Liver (tissue), 3 donors: ENCODE results near the gene CD81.

Source experiments
- ATF3 ChIP-seq: IDR thresholded peaks from 2 replicates; pipeline ENCODE4 v1.6.1; 2016; ENCODE audit warnings: antibody characterized with exemption
- CTCF ChIP-seq: fragments of 150-350 bp; IDR thresholded peaks from 2 replicates; pipeline ENCODE4 v1.5.1; 2017; ENCODE audit warnings: improper control_type of control experiment, low read depth, low read length; ENCODE audit not compliant: missing input control
- EGR1 ChIP-seq, 2 donors: IDR thresholded peaks; 2 replicates each; pipeline ENCODE4 v1.6.1; 2016 to 2018; ENCODE audit warnings: antibody characterized with exemption in 2 of 2, low read depth in 2 of 2
- FOXA1 ChIP-seq: IDR thresholded peaks from 2 replicates; pipeline ENCODE4 v1.6.1; 2016; ENCODE audit warnings: antibody characterized with exemption
- GABPA ChIP-seq, 2 donors: IDR thresholded peaks in 1 of 2; conservative IDR thresholded peaks in 1 of 2; 2 replicates each; pipeline ENCODE4 v1.6.1; 2016; ENCODE audit warnings: antibody characterized with exemption in 2 of 2, mild to moderate bottlenecking in 1 of 2, moderate library complexity in 1 of 2
- HNF4A ChIP-seq, 2 donors: conservative IDR thresholded peaks; 2 replicates each; pipeline ENCODE4 v1.6.1; 2016; ENCODE audit warnings: antibody characterized with exemption in 2 of 2, mild to moderate bottlenecking in 2 of 2
- JUND ChIP-seq, 2 donors: IDR thresholded peaks; 2 replicates each; pipeline ENCODE4 v1.6.1; 2016; ENCODE audit warnings: antibody characterized with exemption in 2 of 2
- MAX ChIP-seq: IDR thresholded peaks from 2 replicates; pipeline ENCODE4 v1.6.1; 2016; ENCODE audit warnings: antibody characterized with exemption
- RAD21 ChIP-seq, 2 donors: IDR thresholded peaks; 2 replicates each; pipeline ENCODE4 v1.6.1; 2016; ENCODE audit warnings: antibody characterized with exemption in 2 of 2, mild to moderate bottlenecking in 2 of 2
- REST ChIP-seq: IDR thresholded peaks from 2 replicates; pipeline ENCODE4 v1.6.1; 2016; ENCODE audit warnings: antibody characterized with exemption, mild to moderate bottlenecking
- RXRA ChIP-seq, 2 donors: IDR thresholded peaks; 2 replicates each; pipeline ENCODE4 v1.6.1; 2017 to 2018; ENCODE audit warnings: antibody characterized with exemption in 2 of 2, mild to moderate bottlenecking in 1 of 2
- SP1 ChIP-seq: IDR thresholded peaks from 2 replicates; pipeline ENCODE4 v1.6.1; 2018; ENCODE audit warnings: antibody characterized with exemption, mild to moderate bottlenecking
- TAF1 ChIP-seq: conservative IDR thresholded peaks from 2 replicates; pipeline ENCODE4 v1.6.1; 2016; ENCODE audit warnings: antibody characterized with exemption, mild to moderate bottlenecking
- YY1 ChIP-seq: IDR thresholded peaks from 2 replicates; pipeline ENCODE4 v1.6.1; 2016; ENCODE audit warnings: antibody characterized with exemption, mild to moderate bottlenecking
- donor health status: healthy.
- donor health status: healthy.

GRCh38 chr11:2399488-2400068 is 22.5 kb downstream of the CD81 start:
- TF ChIP-seq JUND (IDR thresholded peaks at IDR 0.05) = no peak
- TF ChIP-seq RAD21 (IDR thresholded peaks at IDR 0.05) = no peak
- TF ChIP-seq CTCF = no peak
- TF ChIP-seq ATF3 = no peak
- TF ChIP-seq EGR1 (IDR thresholded peaks at IDR 0.05; ENCODE audit: low read depth in 2 of 2) = no peak
- no peak for TF ChIP-seq SP1
- TF ChIP-seq FOXA1 = no peak
- no peak for TF ChIP-seq MAX
- no peak for TF ChIP-seq REST
- TF ChIP-seq YY1 = no peak
- TF ChIP-seq GABPA (IDR thresholded peaks at IDR 0.05 in 1 of 2, conservative IDR thresholded peaks at IDR 0.05 in 1 of 2) = no peak
- TF ChIP-seq HNF4A (conservative IDR thresholded peaks at IDR 0.05) = no peak
- TF ChIP-seq TAF1 = no peak
- TF ChIP-seq RXRA (IDR thresholded peaks at IDR 0.05) = no peak
